Astrocyte (in vitro differentiated cells and primary cell): ENCODE measurements around the gene B4GALT1. TPM values are rescaled to one million over a fixed set of nuclear protein-coding genes. Genes with fewer than 3 reads are reported as not detected.

ENCODE experiments used
- DNase-seq: peaks from one replicate; pipeline ENCODE4 v3.0.0-alpha.2; 2010; ENCODE audit warnings: low read depth
- FAIRE-seq: peaks from 2 replicates; lab custom pipeline; 2011; peaks lifted over from hg19 to GRCh38; lab: Jason Lieb, UNC
- H2AFZ ChIP-seq: 2 replicates; pipeline ENCODE4 v1.6.0; 2012; ENCODE audit warnings: low read depth, low read length, inconsistent platforms
- H3K27ac ChIP-seq: 2 replicates; pipeline ENCODE4 v1.5.1; 2011; ENCODE audit warnings: low read depth, low read length, inconsistent platforms
- H3K27me3 ChIP-seq: 2 replicates; pipeline ENCODE4 v1.6.0; 2011; ENCODE audit warnings: low read length, inconsistent platforms; ENCODE audit not compliant: insufficient read depth
- H3K36me3 ChIP-seq: 2 replicates; pipeline ENCODE4 v1.5.1; 2011; ENCODE audit warnings: low read length, inconsistent platforms; ENCODE audit not compliant: insufficient read depth
- H3K4me1 ChIP-seq: 2 replicates; pipeline ENCODE4 v1.5.1; 2011; ENCODE audit warnings: low read length, inconsistent platforms; ENCODE audit not compliant: insufficient read depth
- H3K4me2 ChIP-seq: 2 replicates; pipeline ENCODE4 v1.6.0; 2012; ENCODE audit warnings: low read length, inconsistent platforms
- H3K4me3 ChIP-seq: 2 replicates; pipeline ENCODE4 v1.5.1; 2011; ENCODE audit warnings: low read depth, mild to moderate bottlenecking, low read length, inconsistent platforms; ENCODE audit not compliant: insufficient read depth
- H3K79me2 ChIP-seq: 2 replicates; pipeline ENCODE4 v1.6.0; 2012; ENCODE audit warnings: mild to moderate bottlenecking, low read length, inconsistent platforms; ENCODE audit not compliant: insufficient read depth
- H3K9ac ChIP-seq: 2 replicates; pipeline ENCODE4 v1.6.0; 2012; ENCODE audit warnings: mild to moderate bottlenecking, low read length, inconsistent platforms
- H3K9me3 ChIP-seq: 2 replicates; pipeline ENCODE4 v1.5.1; 2012; ENCODE audit warnings: low read depth, mild to moderate bottlenecking, low read length, inconsistent platforms; ENCODE audit not compliant: insufficient read depth
- H4K20me1 ChIP-seq: 2 replicates; pipeline ENCODE4 v1.6.0; 2012; ENCODE audit warnings: low read length, inconsistent platforms; ENCODE audit not compliant: insufficient read depth
- H3K27ac Mint-ChIP-seq: one replicate; pipeline ENCODE4 v1.8.0; 2021; ENCODE audit warnings: mild to moderate bottlenecking, mixed read lengths; ENCODE audit not compliant: unreplicated experiment
- H3K27me3 Mint-ChIP-seq: one replicate; pipeline ENCODE4 v1.8.0; 2021; ENCODE audit warnings: low read depth, mixed read lengths; ENCODE audit not compliant: unreplicated experiment
- H3K36me3 Mint-ChIP-seq: one replicate; pipeline ENCODE4 v1.8.0; 2021; ENCODE audit warnings: low read depth, mixed read lengths; ENCODE audit not compliant: unreplicated experiment
- H3K4me1 Mint-ChIP-seq: one replicate; pipeline ENCODE4 v1.8.0; 2021; ENCODE audit warnings: low read depth, mixed read lengths; ENCODE audit not compliant: unreplicated experiment
- H3K4me3 Mint-ChIP-seq: one replicate; pipeline ENCODE4 v1.8.0; 2021; ENCODE audit warnings: mild to moderate bottlenecking, moderate library complexity, mixed read lengths; ENCODE audit not compliant: unreplicated experiment
- H3K9me3 Mint-ChIP-seq: one replicate; pipeline ENCODE4 v1.8.0; 2021; ENCODE audit warnings: mild to moderate bottlenecking, mixed read lengths; ENCODE audit not compliant: unreplicated experiment
- CTCF ChIP-seq: IDR thresholded peaks from 2 replicates; pipeline ENCODE4 v1.5.1; 2011; ENCODE audit warnings: low read depth, mild to moderate bottlenecking, inconsistent platforms, low read length, moderate library complexity; ENCODE audit not compliant: insufficient read depth
- EZH2 ChIP-seq: IDR thresholded peaks from 2 replicates; pipeline ENCODE4 v1.6.1; 2012; ENCODE audit warnings: mild to moderate bottlenecking, low read length, inconsistent platforms; ENCODE audit not compliant: insufficient read depth
- total RNA-seq: library from RNA; stranded (reverse); gene quantifications from 2 replicates; pipeline ENCODE4 v1.2.1, GENCODE V29; 2021

The B4GALT1 gene
- total RNA-seq, 1 donor from 2014 or later: 93.1 TPM

GRCh38 chr9:33192493-33193255 is 25.5 kb upstream of the B4GALT1 start:
- Mint-ChIP-seq H3K9me3 (no peaks in the 10 kb centered on the region), H3K36me3 (no peaks in the 10 kb centered on the region), H3K27ac (no peak overlapping the region), H3K4me1 (peaks cover 12% of the 10 kb centered on the region), H3K4me3 (no peak overlapping the region), H3K27me3 (peaks cover 6% of the 10 kb centered on the region)
- no peak for FAIRE-seq
- DNase-seq: no peak
- Histone ChIP-seq H2AFZ (no peak overlapping the region), H3K4me3 (no peak overlapping the region), H3K27me3 (peaks cover 7% of the 10 kb centered on the region), H3K27ac (no peak overlapping the region), H3K79me2 (no peaks in the 10 kb centered on the region), H3K36me3 (no peaks in the 10 kb centered on the region), H4K20me1 (no peaks in the 10 kb centered on the region), H3K4me1 (no peaks in the 10 kb centered on the region), H3K9ac (no peak overlapping the region), H3K4me2 (no peak overlapping the region), H3K9me3 (no peaks in the 10 kb centered on the region)
- TF ChIP-seq CTCF (no peak), EZH2 (no peak)

DNA sequence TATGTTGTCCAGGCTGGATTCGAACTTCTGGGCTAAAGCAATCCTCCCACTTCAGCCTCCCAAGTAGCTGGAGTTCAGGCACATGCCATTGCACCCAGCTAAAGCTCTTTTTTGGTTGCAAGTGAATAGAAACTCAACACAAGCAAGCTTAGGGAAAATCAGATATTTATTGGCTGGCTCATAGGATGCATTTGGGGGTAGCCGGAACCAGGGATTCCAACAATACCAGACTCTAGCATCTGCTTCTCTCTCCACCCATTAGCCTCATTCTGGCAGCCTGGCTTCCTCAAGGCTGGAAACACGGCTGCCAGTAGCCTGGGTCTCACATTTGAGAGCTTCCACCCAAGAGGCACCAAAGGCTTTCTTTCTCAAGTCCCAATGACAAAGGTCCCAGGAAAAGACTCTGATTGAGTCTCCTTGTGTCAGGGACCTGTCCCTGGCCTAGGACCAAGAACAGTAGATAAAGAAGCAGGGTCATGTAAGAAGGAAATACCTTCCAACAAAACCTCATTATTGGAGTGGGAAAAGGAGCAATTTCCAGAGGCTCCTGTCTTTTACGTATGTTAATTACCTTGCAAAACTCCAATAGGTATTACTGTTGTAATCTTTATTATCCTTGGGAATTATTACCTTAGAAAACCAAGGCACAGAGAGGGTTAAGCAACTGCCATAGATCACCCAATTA is 23.0 kb upstream of the B4GALT1 start:
- no peaks in the 10 kb centered on the region for H3K4me1 ChIP-seq
- no peak overlapping the region for H2AFZ ChIP-seq
- no peaks in the 10 kb centered on the region for H4K20me1 ChIP-seq
- H3K9ac ChIP-seq: no peak overlapping the region
- H3K27me3 ChIP-seq: peaks cover 7% of the 10 kb centered on the region
- no peak overlapping the region for H3K4me3 Mint-ChIP-seq
- no peak overlapping the region for H3K4me3 ChIP-seq
- no peak for FAIRE-seq
- no peaks in the 10 kb centered on the region for H3K9me3 ChIP-seq
- no peaks in the 10 kb centered on the region for H3K9me3 Mint-ChIP-seq
- DNase-seq: no peak
- H3K27me3 Mint-ChIP-seq: peaks cover 10% of the 10 kb centered on the region
- H3K4me2 ChIP-seq: no peak overlapping the region
- H3K36me3 Mint-ChIP-seq: no peaks in the 10 kb centered on the region
- TF ChIP-seq CTCF: no peak
- TF ChIP-seq EZH2: no peak
- H3K79me2 ChIP-seq: no peaks in the 10 kb centered on the region
- H3K4me1 Mint-ChIP-seq: peaks cover 15% of the 10 kb centered on the region
- no peak overlapping the region for H3K27ac ChIP-seq
- H3K36me3 ChIP-seq: no peaks in the 10 kb centered on the region
- no peak overlapping the region for H3K27ac Mint-ChIP-seq

- H3K27ac Mint-ChIP-seq: no peak overlapping the region
- Histone ChIP-seq H3K9ac (no peak overlapping the region), H4K20me1 (no peaks in the 10 kb centered on the region), H3K9me3 (no peaks in the 10 kb centered on the region), H3K4me2 (no peak overlapping the region), H3K36me3 (no peaks in the 10 kb centered on the region), H3K27ac (no peak overlapping the region), H3K4me1 (no peaks in the 10 kb centered on the region), H2AFZ (no peak overlapping the region), H3K4me3 (no peak overlapping the region), H3K27me3 (peaks cover 7% of the 10 kb centered on the region), H3K79me2 (no peaks in the 10 kb centered on the region)
- H3K36me3 Mint-ChIP-seq: no peaks in the 10 kb centered on the region
- DNase-seq: no peak
- no peaks in the 10 kb centered on the region for H3K9me3 Mint-ChIP-seq
- no peak overlapping the region for H3K4me3 Mint-ChIP-seq
- H3K27me3 Mint-ChIP-seq: peaks cover 10% of the 10 kb centered on the region
- peaks cover 15% of the 10 kb centered on the region for H3K4me1 Mint-ChIP-seq
- no peak for FAIRE-seq
- no peak for TF ChIP-seq CTCF
- TF ChIP-seq EZH2: no peak
Observed at GRCh38 chr9:33189331-33189791, 22.2 kb upstream of the B4GALT1 start.
